ENCODE measurements around the gene SAMHD1. TPM values are rescaled to one million over a fixed set of nuclear protein-coding genes. Genes with fewer than 3 reads are reported as not detected.

SAMHD1 gene
- total and polyA plus RNA-seq, 4 donors = 14.7 to 51.2 (median 27.7) TPM

DNA sequence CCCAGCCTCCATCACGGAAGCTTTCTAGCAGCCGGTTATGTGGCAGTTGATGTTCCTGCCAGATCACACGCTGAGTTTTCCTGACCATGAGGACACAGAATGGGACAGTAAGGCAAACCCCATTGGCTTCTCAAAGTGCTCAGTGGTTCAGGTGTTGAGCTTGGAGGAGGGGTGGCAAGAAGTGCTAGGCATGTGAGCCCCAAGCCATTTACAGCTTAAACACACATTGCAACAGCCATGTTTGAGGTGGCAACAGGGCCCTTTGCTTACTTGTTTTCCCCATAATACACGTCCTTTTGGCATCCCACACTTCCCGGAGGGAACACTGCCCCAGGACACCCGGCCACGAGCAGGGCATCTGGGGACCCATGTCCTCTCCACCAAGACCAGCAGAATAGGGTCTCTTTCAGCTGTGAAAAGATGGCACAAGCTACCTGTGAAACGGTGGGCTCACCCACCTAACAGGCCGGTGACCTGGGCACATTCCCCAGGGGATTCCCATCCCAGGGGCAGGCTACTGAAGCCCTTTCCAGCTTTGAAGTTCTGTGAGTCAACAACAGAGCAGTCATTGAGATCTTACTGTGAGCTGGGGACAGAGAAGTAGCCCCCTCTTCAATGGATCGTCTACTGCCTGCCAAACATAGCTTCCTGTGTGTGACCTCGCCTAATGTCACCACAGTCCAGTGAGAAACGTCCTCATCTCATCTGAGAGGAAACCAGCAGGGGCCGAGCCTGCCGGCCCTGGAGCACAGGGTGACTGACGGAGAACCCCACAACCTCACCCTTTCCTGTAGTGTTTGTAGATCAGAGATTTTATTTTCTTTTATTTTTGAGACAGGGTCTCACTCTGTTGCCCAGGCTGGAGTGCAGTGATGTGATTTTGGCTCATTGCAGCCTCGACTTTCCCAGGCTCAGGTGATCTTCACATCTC lies 79.6 kb downstream of the SAMHD1 start (continued):
- TF ChIP-seq, protein P1, sequence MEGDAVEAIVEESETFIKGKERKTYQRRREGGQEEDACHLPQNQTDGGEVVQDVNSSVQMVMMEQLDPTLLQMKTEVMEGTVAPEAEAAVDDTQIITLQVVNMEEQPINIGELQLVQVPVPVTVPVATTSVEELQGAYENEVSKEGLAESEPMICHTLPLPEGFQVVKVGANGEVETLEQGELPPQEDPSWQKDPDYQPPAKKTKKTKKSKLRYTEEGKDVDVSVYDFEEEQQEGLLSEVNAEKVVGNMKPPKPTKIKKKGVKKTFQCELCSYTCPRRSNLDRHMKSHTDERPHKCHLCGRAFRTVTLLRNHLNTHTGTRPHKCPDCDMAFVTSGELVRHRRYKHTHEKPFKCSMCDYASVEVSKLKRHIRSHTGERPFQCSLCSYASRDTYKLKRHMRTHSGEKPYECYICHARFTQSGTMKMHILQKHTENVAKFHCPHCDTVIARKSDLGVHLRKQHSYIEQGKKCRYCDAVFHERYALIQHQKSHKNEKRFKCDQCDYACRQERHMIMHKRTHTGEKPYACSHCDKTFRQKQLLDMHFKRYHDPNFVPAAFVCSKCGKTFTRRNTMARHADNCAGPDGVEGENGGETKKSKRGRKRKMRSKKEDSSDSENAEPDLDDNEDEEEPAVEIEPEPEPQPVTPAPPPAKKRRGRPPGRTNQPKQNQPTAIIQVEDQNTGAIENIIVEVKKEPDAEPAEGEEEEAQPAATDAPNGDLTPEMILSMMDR (IDR thresholded peaks at IDR 0.05; ENCODE audit: low read depth, low read length, missing input control) = no peak

DNA sequence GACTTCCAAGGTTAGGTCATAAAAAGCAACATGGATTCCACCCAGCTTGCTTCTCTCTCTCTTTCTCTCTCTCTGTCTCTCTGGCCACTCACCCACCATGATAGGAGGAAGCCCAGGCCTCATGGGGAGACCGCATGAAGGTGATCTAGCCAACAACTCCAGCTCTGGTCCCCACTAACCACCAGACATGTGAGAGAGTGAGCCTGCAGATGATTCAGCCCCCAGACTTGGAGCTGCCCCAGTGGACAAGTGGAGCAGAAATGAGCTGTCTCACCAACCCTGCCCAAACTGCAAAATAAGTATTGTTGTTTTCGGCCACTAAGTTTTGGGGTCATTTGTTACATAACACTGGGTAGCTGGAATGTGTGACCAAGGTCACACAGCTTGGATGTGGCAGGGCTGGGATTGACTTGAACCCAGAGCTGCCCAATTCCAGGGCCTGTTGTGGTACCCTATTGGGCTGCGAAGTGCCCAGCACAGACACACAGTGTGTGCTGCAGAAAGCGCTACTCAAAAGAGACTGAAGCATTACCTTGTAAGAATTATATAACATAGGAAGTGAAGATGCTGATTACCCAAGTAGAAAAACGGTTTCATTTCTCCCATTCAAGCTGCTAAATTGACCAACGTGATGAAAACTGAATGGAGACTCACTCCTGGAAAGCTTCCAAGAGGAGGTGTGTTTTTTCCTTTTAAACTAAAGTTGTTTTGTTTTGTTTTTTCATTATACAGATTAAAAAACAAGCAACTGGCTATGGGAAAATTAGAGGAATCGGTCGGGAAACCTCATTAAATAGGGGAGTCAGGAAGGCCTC lies 84.6 kb downstream of the SAMHD1 start:
- H3K36me3 ChIP-seq (ENCODE audit: control insufficient read depth in 4 of 4, insufficient read depth in 3 of 4, low read depth in 1 of 4, low read length in 3 of 4) = no peaks in the 10 kb centered on the region
- WGBS = 72% methylated on average over 8 of the region's 8 CpGs
- no peak overlapping the region for H3K4me3 ChIP-seq (ENCODE audit: low read depth in 1 of 3, low read length in 3 of 3)
- H3K9ac ChIP-seq (ENCODE audit: low read depth in 1 of 2, low read length in 2 of 2) = no peak overlapping the region
- H3K4me1 ChIP-seq (ENCODE audit: control insufficient read depth in 4 of 4, insufficient read depth in 4 of 4, low read length in 3 of 4) = peaks cover 3 to 9% (median 4%) of the 10 kb centered on the region in 4 donors
- H3K27ac ChIP-seq (ENCODE audit: low read depth in 1 of 2, low read length in 2 of 2) = no peak overlapping the region
- TF ChIP-seq NR2F2 (IDR thresholded peaks at IDR 0.05) (no peak), FOXA2 (IDR thresholded peaks at IDR 0.05) (no peak), HNF4G (IDR thresholded peaks at IDR 0.05) (no peak), FOXA1 (IDR thresholded peaks at IDR 0.05) (no peak), ATF3 (IDR thresholded peaks at IDR 0.05) (no peak), RXRA (IDR thresholded peaks at IDR 0.05) (no peak), HNF4A (conservative IDR thresholded peaks at IDR 0.05) (no peak), RAD21 (IDR thresholded peaks at IDR 0.05) (no peak), YY1 (IDR thresholded peaks at IDR 0.05) (no peak), TAF1 (conservative IDR thresholded peaks at IDR 0.05) (no peak), JUND (IDR thresholded peaks at IDR 0.05) (no peak), MAX (IDR thresholded peaks at IDR 0.05) (no peak), SP1 (IDR thresholded peaks at IDR 0.05) (no peak), EGR1 (IDR thresholded peaks at IDR 0.05; ENCODE audit: low read depth in 2 of 2) (no peak)
- TF ChIP-seq, protein P2, sequence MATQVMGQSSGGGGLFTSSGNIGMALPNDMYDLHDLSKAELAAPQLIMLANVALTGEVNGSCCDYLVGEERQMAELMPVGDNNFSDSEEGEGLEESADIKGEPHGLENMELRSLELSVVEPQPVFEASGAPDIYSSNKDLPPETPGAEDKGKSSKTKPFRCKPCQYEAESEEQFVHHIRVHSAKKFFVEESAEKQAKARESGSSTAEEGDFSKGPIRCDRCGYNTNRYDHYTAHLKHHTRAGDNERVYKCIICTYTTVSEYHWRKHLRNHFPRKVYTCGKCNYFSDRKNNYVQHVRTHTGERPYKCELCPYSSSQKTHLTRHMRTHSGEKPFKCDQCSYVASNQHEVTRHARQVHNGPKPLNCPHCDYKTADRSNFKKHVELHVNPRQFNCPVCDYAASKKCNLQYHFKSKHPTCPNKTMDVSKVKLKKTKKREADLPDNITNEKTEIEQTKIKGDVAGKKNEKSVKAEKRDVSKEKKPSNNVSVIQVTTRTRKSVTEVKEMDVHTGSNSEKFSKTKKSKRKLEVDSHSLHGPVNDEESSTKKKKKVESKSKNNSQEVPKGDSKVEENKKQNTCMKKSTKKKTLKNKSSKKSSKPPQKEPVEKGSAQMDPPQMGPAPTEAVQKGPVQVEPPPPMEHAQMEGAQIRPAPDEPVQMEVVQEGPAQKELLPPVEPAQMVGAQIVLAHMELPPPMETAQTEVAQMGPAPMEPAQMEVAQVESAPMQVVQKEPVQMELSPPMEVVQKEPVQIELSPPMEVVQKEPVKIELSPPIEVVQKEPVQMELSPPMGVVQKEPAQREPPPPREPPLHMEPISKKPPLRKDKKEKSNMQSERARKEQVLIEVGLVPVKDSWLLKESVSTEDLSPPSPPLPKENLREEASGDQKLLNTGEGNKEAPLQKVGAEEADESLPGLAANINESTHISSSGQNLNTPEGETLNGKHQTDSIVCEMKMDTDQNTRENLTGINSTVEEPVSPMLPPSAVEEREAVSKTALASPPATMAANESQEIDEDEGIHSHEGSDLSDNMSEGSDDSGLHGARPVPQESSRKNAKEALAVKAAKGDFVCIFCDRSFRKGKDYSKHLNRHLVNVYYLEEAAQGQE (IDR thresholded peaks at IDR 0.05) = no peak
- TF ChIP-seq, protein P1 (IDR thresholded peaks at IDR 0.05; ENCODE audit: low read depth, low read length, missing input control) = no peak
- TF ChIP-seq, protein P3, sequence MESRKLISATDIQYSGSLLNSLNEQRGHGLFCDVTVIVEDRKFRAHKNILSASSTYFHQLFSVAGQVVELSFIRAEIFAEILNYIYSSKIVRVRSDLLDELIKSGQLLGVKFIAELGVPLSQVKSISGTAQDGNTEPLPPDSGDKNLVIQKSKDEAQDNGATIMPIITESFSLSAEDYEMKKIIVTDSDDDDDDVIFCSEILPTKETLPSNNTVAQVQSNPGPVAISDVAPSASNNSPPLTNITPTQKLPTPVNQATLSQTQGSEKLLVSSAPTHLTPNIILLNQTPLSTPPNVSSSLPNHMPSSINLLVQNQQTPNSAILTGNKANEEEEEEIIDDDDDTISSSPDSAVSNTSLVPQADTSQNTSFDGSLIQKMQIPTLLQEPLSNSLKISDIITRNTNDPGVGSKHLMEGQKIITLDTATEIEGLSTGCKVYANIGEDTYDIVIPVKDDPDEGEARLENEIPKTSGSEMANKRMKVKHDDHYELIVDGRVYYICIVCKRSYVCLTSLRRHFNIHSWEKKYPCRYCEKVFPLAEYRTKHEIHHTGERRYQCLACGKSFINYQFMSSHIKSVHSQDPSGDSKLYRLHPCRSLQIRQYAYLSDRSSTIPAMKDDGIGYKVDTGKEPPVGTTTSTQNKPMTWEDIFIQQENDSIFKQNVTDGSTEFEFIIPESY (IDR thresholded peaks at IDR 0.05) = no peak
- no peaks in the 10 kb centered on the region for H3K9me3 ChIP-seq (ENCODE audit: control insufficient read depth in 4 of 4, low read length in 3 of 4)
- no peaks in the 10 kb centered on the region for H3K27me3 ChIP-seq (ENCODE audit: control insufficient read depth in 4 of 4, insufficient read depth in 4 of 4, low read length in 3 of 4)
- no peak for DNase-seq (ENCODE audit: low spot score)
